PC-3 (cell line): Measurements from ENCODE around the gene ZNF524. TPM values are rescaled to one million over a fixed set of nuclear protein-coding genes. Genes with fewer than 3 reads are reported as not detected.

ENCODE experiments used
- ATAC-seq: fragments of 200-7000 bp; cut with Tn5 transposase; 2 replicates; pipeline ENCODE4 v1.9.1; 2020; ENCODE audit warnings: mild to moderate bottlenecking, moderate library complexity
- BruUV-seq: library from RNA; stranded (reverse); fragments of 400-500 nt; replicated peaks from 2 replicates; lab custom pipeline; 2021; lab: Mats Ljungman, UMichigan
- CTCF ChIA-PET: fragments of 300-600 bp; sonication (Branson Sonifier 250); formaldehyde crosslinking; loops from one replicate; lab custom pipeline; 2022; ENCODE audit warnings: antibody characterized with exemption; lab: Charles Lee
- POLR2A ChIA-PET: fragments of 300-600 bp; sonication (Branson Sonifier 250); formaldehyde crosslinking; loops from one replicate; lab custom pipeline; 2022; ENCODE audit warnings: antibody characterized with exemption; ENCODE audit not compliant: unreplicated experiment; lab: Charles Lee
- DNase-seq: peaks from one replicate; pipeline ENCODE4 v3.0.0-alpha.2; 2015
- H2AFZ ChIP-seq: fragments of 300-600 bp; sonication (generic); 2 replicates; pipeline ENCODE4 v1.6.0; 2016; ENCODE audit warnings: antibody characterized with exemption, low read length
- H3F3A ChIP-seq: fragments of 300-600 bp; sonication (generic); one replicate; pipeline ENCODE4 v1.6.0; 2017; ENCODE audit warnings: antibody characterized with exemption, low read length, control low read depth, mild to moderate bottlenecking; ENCODE audit not compliant: unreplicated experiment
- H3K27ac ChIP-seq: fragments of 300-600 bp; sonication (generic); 2 replicates; pipeline ENCODE4 v1.5.1; 2016; ENCODE audit warnings: mild to moderate bottlenecking, low read length
- H3K27me3 ChIP-seq: fragments of 300-600 bp; sonication (generic); 2 replicates; pipeline ENCODE4 v1.6.1; 2016; ENCODE audit warnings: low read length, mixed read lengths
- H3K36me3 ChIP-seq: fragments of 300-600 bp; sonication (generic); 2 replicates; pipeline ENCODE4 v1.6.1; 2016; ENCODE audit warnings: low read depth, mixed run types, low read length, mixed read lengths
- H3K4me1 ChIP-seq: fragments of 300-600 bp; sonication (generic); 2 replicates; pipeline ENCODE4 v1.5.1; 2016; ENCODE audit warnings: low read length; ENCODE audit not compliant: insufficient read depth
- H3K4me2 ChIP-seq: fragments of 300-600 bp; sonication (generic); 2 replicates; pipeline ENCODE4 v1.6.0; 2016; ENCODE audit warnings: low read length
- H3K4me3 ChIP-seq: fragments of 300-600 bp; sonication (generic); 2 replicates; pipeline ENCODE4 v1.5.1; 2016; ENCODE audit warnings: mild to moderate bottlenecking, low read length, mixed read lengths
- H3K79me2 ChIP-seq: fragments of 300-600 bp; sonication (generic); 2 replicates; pipeline ENCODE4 v1.6.1; 2017; ENCODE audit warnings: low read length, mixed read lengths
- H3K9ac ChIP-seq: fragments of 300-600 bp; sonication (generic); 2 replicates; pipeline ENCODE4 v1.6.0; 2016; ENCODE audit warnings: mild to moderate bottlenecking, low read length
- H3K9me2 ChIP-seq: fragments of 300-600 bp; sonication (generic); replicated peaks from 2 replicates; pipeline ENCODE4 v1.6.1; 2016; ENCODE audit warnings: mixed run types, low read length, mixed read lengths
- H3K9me3 ChIP-seq: fragments of 300-600 bp; sonication (generic); 2 replicates; pipeline ENCODE4 v1.6.1; 2016; ENCODE audit warnings: low read length, mixed read lengths
- H4K20me1 ChIP-seq: fragments of 300-600 bp; sonication (generic); 2 replicates; pipeline ENCODE4 v1.6.1; 2016; ENCODE audit warnings: low read length, mixed read lengths
- CTCF ChIP-seq: fragments of 300-600 bp; sonication (generic); conservative IDR thresholded peaks from 2 replicates; pipeline ENCODE4 v1.5.1; 2017; ENCODE audit warnings: antibody characterized with exemption, low read depth, mild to moderate bottlenecking, low read length
- EZH2 ChIP-seq: fragments of 300-600 bp; sonication (generic); IDR thresholded peaks from one replicate; pipeline ENCODE4 v1.6.1; 2017; ENCODE audit warnings: antibody characterized with exemption, mild to moderate bottlenecking, low read length; ENCODE audit not compliant: unreplicated experiment
- EZH2phosphoT487 ChIP-seq: fragments of 300-600 bp; sonication (generic); IDR thresholded peaks from 2 replicates; pipeline ENCODE4 v1.6.1; 2018; ENCODE audit warnings: mild to moderate bottlenecking, antibody characterized with exemption, low read length, borderline replicate concordance
- intact Hi-C: fragments of 100-400 bp; cut with micrococcal nuclease; formaldehyde crosslinking; loops from 2 replicates; pipeline ENCODE4 v1.9.0; 2023
- total RNA-seq: library from RNA; depleted of rRNA; stranded (reverse); fragments of >200 nt; gene quantifications from 2 replicates; pipeline ENCODE4 v1.2.3, GENCODE V29; 2014

Gene ZNF524
- total RNA-seq, 1 experiment from 2014 or later: 27.7 TPM

- no peak overlapping the region for H3K9ac ChIP-seq
- intact Hi-C loops: no loop called here
- TF ChIP-seq EZH2 (no peak), EZH2phosphoT487 (no peak), CTCF (no peak)
- peaks cover 8% of the 10 kb centered on the region for H3K79me2 ChIP-seq
- TSS peak; percentile 45 for BruUV-seq
- H4K20me1 ChIP-seq: peaks cover 4% of the 10 kb centered on the region; the same call in 1 of the 2 replicates
- H3K9me2 ChIP-seq: no peaks in the 10 kb centered on the region
- H3K27ac ChIP-seq: no peak overlapping the region
- H3K9me3 ChIP-seq: no peaks in the 10 kb centered on the region
- no peaks in the 10 kb centered on the region for H3K36me3 ChIP-seq
- CTCF ChIA-PET: interaction anchor here (0.8 to 1.0 kb wide), 2 partner anchors 17 to 19 kb away, joined by 4 read pairs; no protein-coding TSS in a partner anchor
- POLR2A ChIA-PET: interaction anchor here (0.6 to 1.2 kb wide), 2 partner anchors 31 to 173 kb away, joined by 6 to 9 read pairs; partner anchors contain the start of gene U2AF2
- peak overlapping the region; percentile 58 for H3K4me2 ChIP-seq
- H3K27me3 ChIP-seq: no peaks in the 10 kb centered on the region
- ATAC-seq (no peak), DNase-seq (no peak)
- H3F3A ChIP-seq: no peaks in the 10 kb centered on the region
- H3K4me3 ChIP-seq: peak overlapping the region; percentile 54
- H3K4me1 ChIP-seq: peaks cover 10% of the 10 kb centered on the region
- no peak overlapping the region for H2AFZ ChIP-seq
Measured at GRCh38 chr19:55623561-55623960, 23.5 kb downstream of the ZNF524 start.

- CTCF ChIA-PET: interaction anchor here (0.5 to 1.0 kb wide), 6 partner anchors 11 to 185 kb away, joined by 3 to 7 read pairs (median 5); no protein-coding TSS in a partner anchor
Measured at GRCh38 chr19:55624109-55625003, 24.3 kb downstream of the ZNF524 start, which contains the start of gene ZNF784. Gene ZNF784 (minus strand): TSS chr19:55624566. CDS start chr19:55624561, 5 bp downstream.

More at GRCh38 chr19:55624109-55625003, 24.3 kb downstream of the ZNF524 start, which contains the start of gene ZNF784:
- Histone ChIP-seq H3K27ac (peak within 1 kb of the TSS; percentile 76), H3K79me2 (peaks cover 8% of the 10 kb centered on the region), H3K27me3 (no peaks in the 10 kb centered on the region), H3F3A (no peaks in the 10 kb centered on the region), H3K4me2 (peak within 1 kb of the TSS; percentile 91), H3K36me3 (no peaks in the 10 kb centered on the region), H3K9ac (peak within 1 kb of the TSS; percentile 87), H3K4me1 (peaks cover 10% of the 10 kb centered on the region), H3K9me2 (no peaks in the 10 kb centered on the region), H3K4me3 (peak within 1 kb of the TSS; percentile 71), H3K9me3 (no peaks in the 10 kb centered on the region), H2AFZ (peak within 1 kb of the TSS; percentile 92), H4K20me1 (peaks cover 4% of the 10 kb centered on the region; the same call in 1 of the 2 replicates)
- DNase-seq (peak; percentile 95), ATAC-seq (peak; percentile 87)
- intact Hi-C loops: loop anchor here (1.0 to 2.0 kb wide), 2 partner anchors 19 to 38 kb away; partner anchors contain the start of gene ZNF865
- TF ChIP-seq EZH2 (no peak), CTCF (no peak), EZH2phosphoT487 (no peak)
- POLR2A ChIA-PET: interaction anchor here (0.6 to 1.2 kb wide), 8 partner anchors 8 to 1780 kb away, joined by 3 to 19 read pairs (median 4); partner anchors contain the start of genes FIZ1 and U2AF2
- no TSS peak for BruUV-seq
